Uterus (tissue), 2 donors: Measurements from ENCODE around the gene ZGPAT.

Experiments
- CTCF ChIP-seq, 4 experiments: fragments of 200-600 bp in 2 of 4; fragments of 450-650 bp in 2 of 4; sonication (generic) in 2 of 4; IDR thresholded peaks; one replicate each; pipeline ENCODE4 v1.5.1; 2016 to 2019; ENCODE audit warnings: antibody characterized with exemption in 4 of 4, mild to moderate bottlenecking in 2 of 4, moderate library complexity in 1 of 4
- POLR2A ChIP-seq, 2 donors: fragments of 450-650 bp; IDR thresholded peaks; one replicate each; pipeline ENCODE4 v1.6.1; 2016; ENCODE audit warnings: antibody characterized with exemption in 2 of 2, mild to moderate bottlenecking in 1 of 2, moderate library complexity in 1 of 2

- no peak for TF ChIP-seq CTCF (IDR thresholded peaks at IDR 0.05)
- no peak for TF ChIP-seq POLR2A (IDR thresholded peaks at IDR 0.05)
These were observed 50.3 kb downstream of the ZGPAT start for GRCh38 chr20:63758152-63758551.
